NCI-H128 (cell line): ENCODE results near the gene MBL2.

Experiments used
- DNase-seq: peaks from one replicate; lab custom pipeline; 2025; ENCODE audit not compliant: unreplicated experiment; lab: John Stamatoyannopoulos, UW

Gene MBL2

DNA sequence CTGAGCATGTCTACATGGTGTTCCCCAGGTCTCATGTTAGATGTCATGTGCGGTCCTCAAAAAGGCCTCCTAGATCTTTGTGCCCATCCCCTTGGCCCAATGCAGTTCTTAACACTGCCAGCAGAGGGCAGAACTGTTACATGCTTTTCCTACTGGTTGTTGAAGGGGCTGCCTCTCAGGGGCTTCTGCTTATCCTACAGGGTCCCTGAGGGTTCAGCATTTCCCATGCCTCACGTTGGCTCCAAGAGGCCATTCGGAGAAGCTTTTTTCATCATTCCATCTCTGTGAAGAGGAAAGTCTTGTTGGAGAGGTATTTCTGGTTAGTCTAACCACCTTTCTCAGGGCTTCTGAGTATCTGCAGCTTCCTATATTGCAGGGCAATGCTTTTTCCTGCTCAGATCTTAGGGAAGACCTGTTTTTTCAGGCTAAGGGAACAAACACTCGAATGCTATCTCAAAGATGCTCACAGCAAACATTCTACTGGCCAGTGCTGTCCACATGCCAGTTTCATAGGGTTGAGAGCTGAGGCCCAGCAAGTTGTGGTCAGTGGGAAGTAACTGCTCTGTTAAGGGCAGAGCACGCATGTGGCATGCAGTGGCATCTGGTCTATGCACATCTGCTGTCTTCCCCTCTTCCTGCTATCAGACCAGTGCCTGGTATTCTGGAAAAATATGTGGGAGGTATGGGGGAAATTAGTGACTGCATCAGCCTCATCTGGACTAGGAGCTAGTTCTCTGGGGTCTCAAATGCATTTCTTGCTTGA lies 31.5 kb downstream of the MBL2 start:
- no peak for DNase-seq

DNA sequence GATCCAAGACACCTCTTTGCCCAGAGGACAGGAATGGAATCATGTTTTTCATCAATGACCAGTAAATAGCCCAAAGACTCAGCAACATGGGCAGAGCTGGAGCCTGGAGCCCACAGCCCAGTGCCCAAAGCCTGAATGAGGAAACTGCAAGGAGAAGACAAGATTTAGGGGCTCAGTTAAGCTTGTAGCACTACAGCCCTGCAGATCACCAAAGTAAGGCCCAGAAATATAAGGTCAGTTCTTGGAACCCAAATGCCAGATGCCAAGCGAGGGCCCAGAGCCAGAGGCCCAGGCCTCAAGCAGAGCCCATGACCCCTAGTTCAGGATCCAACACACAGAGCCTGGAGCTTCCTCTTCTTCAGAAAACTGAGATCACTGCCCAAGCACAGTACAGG lies 32.4 kb downstream of the MBL2 start:
- DNase-seq = no peak

DNA sequence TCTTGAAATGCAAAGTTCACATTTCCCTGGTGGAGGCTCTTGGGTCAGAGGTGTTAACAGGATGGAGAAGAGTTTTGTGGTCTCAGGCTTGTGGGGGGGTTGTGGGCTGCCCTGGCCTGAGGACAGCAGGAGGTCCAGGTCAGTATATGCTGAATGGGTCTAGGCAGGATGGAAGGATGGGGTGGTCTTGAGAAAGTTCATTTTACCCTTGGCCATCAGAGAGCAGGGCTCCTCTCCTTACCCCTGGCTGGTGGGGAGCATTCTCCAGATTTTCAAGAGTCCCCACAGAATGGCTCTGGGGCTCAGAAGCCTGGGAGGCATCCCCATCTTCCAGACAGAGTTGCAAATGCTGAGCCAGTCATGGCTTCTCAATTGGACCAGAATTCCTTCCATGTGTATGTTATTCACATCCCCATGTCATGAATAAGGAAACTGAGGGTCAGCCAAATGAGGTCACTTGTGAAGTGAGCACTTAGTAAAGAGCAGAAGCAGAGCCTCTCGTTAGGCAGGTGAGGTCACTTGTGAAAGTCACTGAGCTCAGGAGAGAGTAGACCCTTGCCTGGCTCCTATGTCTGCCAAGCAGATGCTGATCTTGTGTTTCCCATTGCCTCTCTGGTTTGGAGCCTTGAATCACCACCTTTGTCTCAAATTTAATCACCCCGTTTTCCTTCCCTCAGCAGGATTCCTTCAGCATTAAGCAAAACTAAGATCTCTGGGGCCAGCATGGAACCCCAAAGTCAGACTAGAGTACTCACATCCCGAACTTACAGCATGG lies 33.0 kb downstream of the MBL2 start:
- DNase-seq = no peak

DNA sequence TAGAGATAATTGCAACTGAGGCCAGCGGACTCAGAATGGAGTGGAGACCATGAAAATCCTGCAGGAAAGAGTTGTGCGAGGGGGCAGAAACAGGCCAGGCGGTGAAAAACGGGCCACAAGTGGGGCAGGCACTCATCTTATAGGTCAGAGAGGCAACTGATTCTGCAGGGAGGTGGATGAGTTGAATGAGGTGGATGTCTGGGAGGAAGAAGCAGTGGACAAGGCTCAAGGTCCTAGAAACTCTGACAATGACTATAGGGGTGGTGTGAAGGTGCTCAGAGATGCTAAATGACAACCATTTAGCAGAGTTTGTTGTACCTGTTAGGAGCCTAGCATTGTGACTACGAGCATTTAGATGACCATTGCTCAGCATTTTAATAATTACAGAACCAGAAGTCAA lies 33.6 kb downstream of the MBL2 start:
- no peak for DNase-seq

DNA sequence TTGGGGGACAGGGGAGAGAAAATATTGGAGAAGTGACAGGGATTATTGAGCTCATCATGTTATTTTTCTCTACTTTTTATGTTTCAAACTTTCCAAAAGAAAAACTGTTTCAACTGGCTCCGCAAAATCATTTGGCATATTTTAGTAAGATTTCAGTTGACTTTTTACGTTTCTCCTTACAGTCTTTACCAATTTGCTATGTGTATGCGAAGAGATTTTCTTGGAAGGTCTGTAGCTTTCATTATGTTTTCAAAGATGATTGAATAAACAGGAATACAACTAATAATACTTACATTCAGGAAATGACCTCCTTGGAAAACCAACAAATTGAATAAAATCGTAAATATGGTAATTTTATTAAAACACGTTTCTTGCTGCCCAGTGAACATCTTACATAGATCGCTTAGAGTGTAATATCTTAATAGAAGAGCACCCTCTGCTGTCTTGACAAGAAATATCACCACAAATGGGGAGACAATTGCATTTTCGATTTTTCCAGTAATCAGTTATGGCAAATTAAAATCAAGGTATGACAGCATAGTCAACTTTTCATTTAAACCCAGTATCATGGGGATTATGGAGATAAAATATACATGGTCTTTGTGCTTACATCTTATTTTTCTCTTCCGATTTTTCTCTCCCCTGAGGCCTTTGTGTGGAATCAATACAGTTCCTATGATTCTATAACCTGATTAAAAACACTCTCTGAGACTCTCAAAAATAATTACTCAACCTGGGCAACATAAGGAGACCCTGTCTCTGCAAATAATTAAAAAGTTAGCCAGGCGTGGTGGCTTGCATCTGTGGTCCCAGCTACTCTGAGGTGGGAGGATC lies 43.1 kb downstream of the MBL2 start:
- no peak for DNase-seq

DNA sequence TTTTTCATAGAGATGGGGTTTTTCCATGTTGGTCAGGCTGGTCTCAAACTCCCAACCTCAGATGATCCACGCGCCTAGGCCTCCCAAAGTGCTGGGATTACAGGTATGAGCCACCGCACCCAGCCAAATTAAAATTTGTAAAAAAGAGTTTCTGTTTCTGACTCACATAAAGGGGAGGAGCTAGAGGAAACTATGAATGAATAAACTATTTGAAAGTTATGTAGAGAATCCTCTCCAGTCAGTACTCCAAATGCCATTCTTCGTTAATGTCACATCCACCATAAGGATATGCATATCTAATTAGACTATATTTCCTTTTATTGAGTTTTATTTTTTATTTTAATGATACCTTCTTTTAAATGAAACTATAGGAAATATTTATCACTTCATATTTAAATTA lies 52.6 kb downstream of the MBL2 start:
- DNase-seq = no peak
